Testis (tissue), 2 donors: ENCODE data around the gene HHLA2.

Source experiments
- CTCF ChIP-seq, 3 experiments: fragments of 450-650 bp in 2 of 3; fragments of 200-600 bp in 1 of 3; sonication (generic) in 1 of 3; IDR thresholded peaks; one replicate each; pipeline ENCODE4 v1.5.1; 2016 to 2019; ENCODE audit warnings: antibody characterized with exemption in 3 of 3, mild to moderate bottlenecking in 2 of 3, moderate library complexity in 1 of 3
- POLR2A ChIP-seq: fragments of 450-650 bp; IDR thresholded peaks from one replicate; pipeline ENCODE4 v1.6.1; 2017; ENCODE audit warnings: antibody characterized with exemption, mild to moderate bottlenecking, moderate library complexity

- TF ChIP-seq CTCF (IDR thresholded peaks at IDR 0.05): no peak
- TF ChIP-seq POLR2A: no peak
Observed at GRCh38 chr3:108298056-108298455, 1.7 kb downstream of the HHLA2 start.
